Left lung (tissue), 10 donors: ENCODE measurements around the gene C10orf67. TPM values are rescaled to one million over a fixed set of nuclear protein-coding genes. Genes with fewer than 3 reads are reported as not detected.

Source experiments
- ATAC-seq: fragments of 200-7000 bp; cut with Tn5 transposase; one replicate; pipeline ENCODE4 v1.9.1; 2020; ENCODE audit warnings: moderate library complexity
- DNase-seq, 4 donors: peaks; one replicate each; pipeline ENCODE4 v3.0.0-alpha.2; 2013 to 2020
- H3K27ac ChIP-seq, 2 donors: fragments of 200-600 bp; sonication (generic) in 1 of 2; one replicate each; pipeline versions ENCODE4 v1.5.0 to v1.8.0; 2020 to 2021
- H3K27me3 ChIP-seq, 2 donors: fragments of 200-600 bp; sonication (generic) in 1 of 2; one replicate each; pipeline versions ENCODE4 v1.5.0 to v1.8.0; 2020 to 2021
- H3K36me3 ChIP-seq, 2 donors: fragments of 200-600 bp; sonication (generic) in 1 of 2; one replicate each; pipeline versions ENCODE4 v1.5.0 to v1.8.0; 2020 to 2021
- H3K4me1 ChIP-seq, 2 donors: fragments of 200-600 bp; one replicate each; pipeline ENCODE4 v1.8.0; 2021
- H3K4me3 ChIP-seq, 2 donors: fragments of 200-600 bp; sonication (generic) in 1 of 2; one replicate each; pipeline versions ENCODE4 v1.5.0 to v1.8.0; 2020 to 2021; ENCODE audit warnings: mild to moderate bottlenecking in 1 of 2
- H3K9me3 ChIP-seq, 2 donors: fragments of 200-600 bp; sonication (generic) in 1 of 2; one replicate each; pipeline versions ENCODE4 v1.5.0 to v1.8.0; 2020 to 2021
- intact Hi-C, 2 donors: fragments of 100-400 bp; cut with DNase I; formaldehyde crosslinking; loops; one replicate each; pipeline versions ENCODE4 v1.11.2 to v1.14.2; 2022
- polyA plus RNA-seq, 6 donors: library from polyadenylated mRNA; unstranded; fragments of 120-200 nt; gene quantifications; one replicate each; pipeline ENCODE4 v1.2.1, GENCODE V29; 2013; ENCODE audit not compliant: insufficient read length in 6 of 6
- total RNA-seq, 2 donors: library from RNA; stranded (reverse); fragmentation: NEBNext Ultra II Directional; extraction: Animal tissue kit (Norgen Biotek cat#: 25700); gene quantifications; one replicate each; pipeline ENCODE4 v1.2.1, GENCODE V29; 2021
- TF ChIP-seq, protein P1 (sequence below), 2 donors: fragments of 200-600 bp; sonication (generic) in 1 of 2; IDR thresholded peaks; one replicate each; pipeline versions ENCODE4 v1.5.0 to v1.8.0; 2021; ENCODE audit warnings: antibody characterized with exemption in 2 of 2
- donor health status: DM: no; HTN: yes; CAD: no.
- donor health status: DM: no; HTN: no; CAD: no.

The C10orf67 gene
- total and polyA plus RNA-seq, 8 donors = 0.29 to 0.93 (median 0.53) TPM

DNA sequence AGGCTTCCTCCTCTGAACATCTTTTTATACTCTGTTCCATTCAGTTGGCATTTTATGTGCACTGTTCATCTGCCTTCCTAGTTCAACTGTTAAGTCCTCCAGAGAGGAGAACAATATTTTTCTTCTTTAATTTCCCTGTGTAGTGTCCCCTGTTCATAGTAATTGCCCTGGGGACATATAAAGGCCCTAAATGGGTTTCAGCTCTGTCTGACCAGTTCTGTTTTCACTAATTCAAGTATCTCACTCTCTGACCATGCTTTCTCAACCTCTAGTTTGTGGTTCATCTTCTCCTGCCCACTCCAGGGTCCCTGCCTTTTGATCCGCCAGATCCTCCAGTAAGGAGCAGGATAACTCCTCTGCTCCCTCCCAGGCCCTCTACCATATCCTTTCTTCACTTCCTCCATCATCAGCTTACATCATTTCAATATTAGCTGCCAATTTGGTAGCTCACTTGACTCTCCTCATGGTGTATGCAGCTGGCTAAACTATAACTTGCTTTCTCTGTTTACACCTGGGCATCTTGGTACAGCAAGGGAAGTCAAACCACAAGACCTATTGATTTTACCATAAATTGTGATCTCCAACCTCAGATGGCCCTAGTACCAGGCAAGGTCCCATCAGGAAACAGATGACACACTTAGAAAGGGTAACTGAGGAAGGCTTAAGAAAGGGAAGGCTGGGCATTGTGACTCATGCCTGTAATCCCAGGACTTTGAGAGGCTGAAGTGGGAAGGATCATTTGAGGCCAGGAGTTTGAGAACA, 17.7 kb upstream of the C10orf67 start:
- no peak for ATAC-seq

DNA sequence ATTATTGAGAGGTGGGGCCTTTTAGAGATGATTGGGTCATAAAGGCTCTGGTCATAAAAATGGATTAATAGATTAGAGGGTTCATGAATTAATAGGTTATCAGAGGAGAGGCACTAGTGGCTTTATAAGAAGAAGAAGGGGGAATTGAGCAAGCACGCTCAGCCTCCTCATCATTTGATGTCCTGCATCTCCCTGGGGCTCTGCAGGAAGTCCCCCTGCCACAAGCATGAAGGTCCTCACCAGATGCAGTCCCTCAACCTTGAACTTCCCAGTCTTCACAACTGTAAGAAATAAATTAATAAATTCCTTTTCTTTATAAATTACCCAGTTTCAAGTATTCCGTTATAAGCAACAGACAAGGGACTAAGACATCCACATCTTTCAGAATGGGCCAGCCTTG, 17.1 kb upstream of the C10orf67 start:
- H3K4me1 ChIP-seq = no peaks in the 10 kb centered on the region
- H3K36me3 ChIP-seq = no peaks in the 10 kb centered on the region
- no peak overlapping the region for H3K27ac ChIP-seq
- TF ChIP-seq, protein P1, sequence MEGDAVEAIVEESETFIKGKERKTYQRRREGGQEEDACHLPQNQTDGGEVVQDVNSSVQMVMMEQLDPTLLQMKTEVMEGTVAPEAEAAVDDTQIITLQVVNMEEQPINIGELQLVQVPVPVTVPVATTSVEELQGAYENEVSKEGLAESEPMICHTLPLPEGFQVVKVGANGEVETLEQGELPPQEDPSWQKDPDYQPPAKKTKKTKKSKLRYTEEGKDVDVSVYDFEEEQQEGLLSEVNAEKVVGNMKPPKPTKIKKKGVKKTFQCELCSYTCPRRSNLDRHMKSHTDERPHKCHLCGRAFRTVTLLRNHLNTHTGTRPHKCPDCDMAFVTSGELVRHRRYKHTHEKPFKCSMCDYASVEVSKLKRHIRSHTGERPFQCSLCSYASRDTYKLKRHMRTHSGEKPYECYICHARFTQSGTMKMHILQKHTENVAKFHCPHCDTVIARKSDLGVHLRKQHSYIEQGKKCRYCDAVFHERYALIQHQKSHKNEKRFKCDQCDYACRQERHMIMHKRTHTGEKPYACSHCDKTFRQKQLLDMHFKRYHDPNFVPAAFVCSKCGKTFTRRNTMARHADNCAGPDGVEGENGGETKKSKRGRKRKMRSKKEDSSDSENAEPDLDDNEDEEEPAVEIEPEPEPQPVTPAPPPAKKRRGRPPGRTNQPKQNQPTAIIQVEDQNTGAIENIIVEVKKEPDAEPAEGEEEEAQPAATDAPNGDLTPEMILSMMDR (IDR thresholded peaks at IDR 0.05) = no peak
- no peak overlapping the region for H3K4me3 ChIP-seq
- DNase-seq = no peak
- H3K27me3 ChIP-seq = no peaks in the 10 kb centered on the region
- intact Hi-C loops = no loop called here
- H3K9me3 ChIP-seq = no peaks in the 10 kb centered on the region
- ATAC-seq = no peak

More for the DNA sequence above, 17.7 kb upstream of the C10orf67 start:
- intact Hi-C loops = no loop called here
- TF ChIP-seq, protein P1 (IDR thresholded peaks at IDR 0.05) = no peak
- no peak overlapping the region for H3K27ac ChIP-seq
- H3K4me3 ChIP-seq = no peak overlapping the region
- no peaks in the 10 kb centered on the region for H3K4me1 ChIP-seq
- no peaks in the 10 kb centered on the region for H3K36me3 ChIP-seq
- DNase-seq = no peak
- no peaks in the 10 kb centered on the region for H3K27me3 ChIP-seq
- H3K9me3 ChIP-seq = no peaks in the 10 kb centered on the region

DNA sequence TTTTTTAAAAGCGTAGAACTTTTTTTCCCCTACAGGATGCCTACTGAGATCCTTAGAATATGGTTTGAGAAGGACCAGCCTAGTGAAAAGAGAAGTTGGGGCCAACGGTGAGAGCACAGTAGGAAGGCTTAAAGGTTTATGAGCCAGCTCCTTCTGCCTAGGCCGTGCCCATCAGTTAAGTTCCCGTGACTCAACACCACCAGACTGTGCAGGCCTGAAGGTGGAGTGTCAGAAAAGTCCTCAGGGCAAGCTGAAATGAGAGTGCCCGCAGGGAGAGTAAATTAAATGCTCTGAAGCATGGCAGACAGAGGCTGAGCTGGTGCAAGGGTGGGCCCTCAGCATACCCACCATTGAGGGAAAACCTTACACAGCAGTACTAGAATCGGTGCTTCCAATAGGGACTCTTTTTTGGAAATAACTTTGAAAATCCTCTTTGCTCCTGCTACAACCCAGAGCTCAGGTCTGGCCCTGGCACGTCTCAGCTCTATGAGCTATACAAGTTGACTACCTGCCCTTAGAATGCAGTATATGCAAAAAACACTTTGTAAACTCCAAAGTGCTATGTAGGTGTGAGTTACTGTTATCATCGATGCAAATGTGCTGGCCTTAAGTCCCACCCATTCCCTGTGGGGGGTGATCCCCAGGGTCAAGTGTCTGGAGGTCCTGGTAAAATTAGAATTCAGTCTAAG, 15.2 kb upstream of the C10orf67 start:
- Histone ChIP-seq H3K4me3 (no peak overlapping the region), H3K36me3 (no peaks in the 10 kb centered on the region), H3K4me1 (no peaks in the 10 kb centered on the region), H3K27me3 (no peaks in the 10 kb centered on the region), H3K27ac (no peak overlapping the region), H3K9me3 (no peaks in the 10 kb centered on the region)
- TF ChIP-seq, protein P1 (IDR thresholded peaks at IDR 0.05) = no peak
- intact Hi-C loops = no loop called here
- ATAC-seq = no peak
- DNase-seq = no peak

DNA sequence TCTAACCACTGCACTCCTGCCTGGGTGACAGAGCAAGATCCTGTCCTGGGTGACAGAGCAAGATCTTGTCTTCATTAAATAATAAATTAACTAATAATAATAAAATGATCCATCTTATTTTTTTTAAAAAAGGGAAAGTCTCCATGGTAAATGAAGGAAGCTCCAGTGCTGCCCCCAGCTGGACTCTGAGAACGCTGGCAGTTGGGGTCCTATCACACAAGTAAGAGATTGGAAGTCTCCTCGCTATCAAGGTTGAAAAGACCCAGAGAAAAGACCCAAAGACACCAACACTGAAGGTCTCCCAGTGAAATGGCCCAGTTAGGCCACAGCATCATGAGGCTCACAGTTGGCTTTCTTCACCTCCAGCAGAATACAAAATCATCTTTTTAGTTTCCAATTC, 13.8 kb upstream of the C10orf67 start:
- TF ChIP-seq, protein P1 (IDR thresholded peaks at IDR 0.05) = no peak
- H3K4me1 ChIP-seq = no peaks in the 10 kb centered on the region
- no peaks in the 10 kb centered on the region for H3K36me3 ChIP-seq
- no peak overlapping the region for H3K27ac ChIP-seq
- ATAC-seq (no peak), DNase-seq (no peak)
- H3K27me3 ChIP-seq = no peaks in the 10 kb centered on the region
- H3K4me3 ChIP-seq = no peak overlapping the region
- intact Hi-C loops = no loop called here
- H3K9me3 ChIP-seq = no peaks in the 10 kb centered on the region

DNA sequence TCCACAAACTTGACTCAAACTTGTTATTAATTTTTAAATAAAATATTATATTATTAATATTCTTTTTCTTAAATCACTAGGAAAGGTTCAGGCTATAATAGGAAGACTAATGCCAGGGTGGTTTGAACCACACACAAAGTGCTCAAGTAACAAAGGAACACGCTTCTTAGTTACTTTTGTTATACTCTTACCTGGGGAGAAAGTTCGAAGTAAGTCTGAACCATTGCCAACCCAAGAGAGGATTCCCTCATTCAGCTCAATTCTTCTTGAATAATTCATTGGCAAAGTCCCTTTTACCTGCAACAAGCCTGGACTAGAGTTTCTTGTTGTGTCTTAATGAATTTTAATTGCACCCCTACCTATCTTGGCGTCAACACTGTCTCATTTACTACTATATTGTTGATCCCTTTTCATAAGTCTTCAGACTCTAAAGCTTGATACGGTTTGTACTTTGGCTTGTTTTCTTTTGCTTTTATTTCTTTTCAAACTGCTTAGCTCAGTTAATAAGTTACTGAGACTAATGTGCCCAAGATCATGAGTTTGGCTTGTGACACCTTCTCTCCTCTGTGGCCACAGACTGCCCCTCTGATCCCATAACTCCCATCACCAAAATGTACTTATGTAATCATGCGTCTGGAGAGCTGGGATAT, 10.2 kb upstream of the C10orf67 start:
- no peaks in the 10 kb centered on the region for H3K27me3 ChIP-seq
- DNase-seq = no peak
- no peak overlapping the region for H3K4me3 ChIP-seq
- TF ChIP-seq, protein P1 (IDR thresholded peaks at IDR 0.05) = no peak
- no peaks in the 10 kb centered on the region for H3K4me1 ChIP-seq
- intact Hi-C loops = no loop called here
- no peaks in the 10 kb centered on the region for H3K36me3 ChIP-seq
- no peaks in the 10 kb centered on the region for H3K9me3 ChIP-seq
- no peak for ATAC-seq
- no peak overlapping the region for H3K27ac ChIP-seq
